GM21367 (cell line): Measurements from ENCODE around the gene HGS.
"Not testable (repeated sequence)": the region's sequence is repeated elsewhere in the genome, so short reads cannot be mapped to it uniquely, and the experiment has no call there.

Experiments
- ATAC-seq: cut with Tn5 transposase; IDR thresholded peaks from one replicate; pipeline ENCODE4 v1.9.1; 2021; ENCODE audit not compliant: unreplicated experiment

Gene HGS

GRCh38 chr17:81656118-81656743 lies 27.6 kb upstream of the HGS start, which contains the start of gene PDE6G:
PDE6G (minus strand) TSS chr17:81656542; CDS start chr17:81653305, 3,237 bp downstream.
- ATAC-seq = no peak

- no peak for ATAC-seq
These were observed 27.0 kb upstream of the HGS start for GRCh38 chr17:81656835-81657234.

DNA sequence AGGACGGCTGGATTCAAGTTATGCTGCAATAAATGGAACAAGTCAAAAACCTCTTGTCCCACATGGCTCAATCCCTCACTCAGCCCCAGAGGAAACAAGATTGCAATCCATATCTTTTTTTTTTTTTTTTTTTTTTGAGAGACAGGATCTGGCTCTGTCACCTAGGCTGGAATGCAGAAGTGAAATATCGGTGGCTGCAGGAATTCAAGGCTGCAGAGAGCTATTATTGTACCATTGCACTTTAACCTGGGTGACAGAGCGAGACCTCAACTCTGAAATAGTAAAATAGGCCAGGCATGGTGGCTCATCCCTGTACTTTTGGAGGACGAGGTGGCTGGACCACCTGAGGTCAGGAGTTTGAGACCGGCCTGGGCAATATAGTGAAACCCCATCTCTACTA lies 24.8 kb upstream of the HGS start:
- ATAC-seq = no peak

- ATAC-seq = no peak
These were observed 23.4 kb upstream of the HGS start for GRCh38 chr17:81660441-81660840.

DNA sequence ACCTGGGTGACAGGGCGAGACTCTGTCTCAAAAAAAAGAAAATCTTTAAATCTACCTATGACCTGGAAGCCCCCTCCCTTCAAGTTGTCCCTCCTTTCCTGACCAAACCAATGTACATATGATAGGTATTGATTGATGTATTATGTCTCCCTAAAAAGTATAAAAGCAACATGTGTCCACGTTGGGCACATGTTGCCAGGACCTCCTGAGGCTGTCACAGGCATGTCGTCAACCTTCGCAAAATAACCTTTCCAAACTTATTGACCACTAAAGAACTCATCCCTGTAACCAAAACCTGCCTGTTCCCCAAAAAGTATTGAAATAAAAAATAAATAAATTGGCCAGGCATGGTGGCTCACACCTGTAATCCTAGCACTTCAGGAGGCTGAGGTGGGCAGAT lies 21.8 kb upstream of the HGS start:
- ATAC-seq = no peak

DNA sequence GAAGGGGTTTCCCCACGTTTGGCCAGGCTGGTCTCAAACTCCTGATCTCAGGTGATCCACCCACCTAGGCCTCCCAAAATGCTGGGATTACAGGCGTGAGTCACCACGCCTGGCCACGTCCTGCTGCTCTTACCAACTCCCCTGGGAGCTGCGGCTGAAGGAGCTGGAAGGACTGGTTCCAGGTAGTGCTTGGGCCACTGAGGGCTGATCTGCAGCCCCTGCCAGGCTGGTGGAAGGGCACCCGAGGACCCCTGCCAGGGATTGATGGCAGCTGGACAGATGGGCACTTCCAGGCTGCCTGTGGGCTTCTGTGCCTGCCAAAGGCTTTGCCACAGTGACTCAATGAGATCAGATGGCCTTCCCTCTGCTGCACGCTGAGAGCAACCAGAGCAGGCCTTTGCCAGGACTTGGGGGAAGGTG lies 19.8 kb upstream of the HGS start:
- no peak for ATAC-seq

GRCh38 chr17:81665205-81666091 lies 18.4 kb upstream of the HGS start:
- no peak for ATAC-seq

GRCh38 chr17:81666092-81666341 lies 17.8 kb upstream of the HGS start:
- ATAC-seq = peak; percentile 9

DNA sequence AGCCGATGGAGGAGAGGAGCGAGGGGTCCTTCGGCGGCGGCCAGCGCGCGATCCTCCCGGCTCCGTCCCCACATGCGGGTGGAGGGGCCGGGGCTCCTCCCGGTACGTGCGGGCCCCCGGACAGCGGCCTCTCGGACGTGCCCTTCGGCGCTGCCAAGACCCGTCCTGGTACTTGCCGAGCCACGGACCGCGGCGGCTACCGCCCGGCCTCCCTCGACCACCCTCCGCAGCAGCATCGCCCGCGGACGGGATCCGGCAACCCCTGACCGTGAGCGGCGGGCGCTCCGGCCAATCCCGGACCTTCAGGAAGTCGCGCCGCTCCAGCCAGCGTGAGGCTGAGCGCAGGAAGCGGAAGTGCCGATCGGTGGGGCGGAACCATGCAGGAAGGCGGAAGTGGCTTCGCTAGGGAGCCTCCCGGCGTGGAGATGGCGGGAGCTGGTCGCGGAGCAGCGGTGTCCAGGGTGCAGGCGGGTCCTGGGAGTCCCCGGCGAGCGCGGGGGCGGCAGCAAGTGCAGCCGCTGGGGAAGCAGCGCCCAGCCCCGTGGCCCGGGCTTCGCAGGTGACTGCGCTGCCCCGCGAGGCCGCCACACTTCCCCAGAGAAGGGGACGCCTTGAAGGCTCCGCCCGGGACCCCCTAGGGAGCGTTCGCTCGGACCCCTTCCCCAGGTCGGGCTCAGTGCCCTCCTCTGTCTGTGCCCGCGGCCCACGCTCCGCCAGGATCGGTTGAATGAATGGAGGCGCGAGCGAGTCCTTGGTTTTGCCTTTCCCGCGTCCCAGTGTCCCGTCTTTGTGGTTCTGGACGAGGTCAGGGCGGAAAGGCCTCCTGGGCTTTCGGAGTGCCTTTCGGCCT lies 17.2 kb upstream of the HGS start, which contains the start of the genes CCDC137 and OXLD1:
TSS of gene CCDC137 (plus strand) at position 396 of the 850 bp plus-strand sequence. CDS start at position 426, 30 bp downstream.
TSS of gene OXLD1 (minus strand) at position 264 of the 850 bp plus-strand sequence. CDS start at position 236, 28 bp downstream.
- ATAC-seq = peak; percentile 80

DNA sequence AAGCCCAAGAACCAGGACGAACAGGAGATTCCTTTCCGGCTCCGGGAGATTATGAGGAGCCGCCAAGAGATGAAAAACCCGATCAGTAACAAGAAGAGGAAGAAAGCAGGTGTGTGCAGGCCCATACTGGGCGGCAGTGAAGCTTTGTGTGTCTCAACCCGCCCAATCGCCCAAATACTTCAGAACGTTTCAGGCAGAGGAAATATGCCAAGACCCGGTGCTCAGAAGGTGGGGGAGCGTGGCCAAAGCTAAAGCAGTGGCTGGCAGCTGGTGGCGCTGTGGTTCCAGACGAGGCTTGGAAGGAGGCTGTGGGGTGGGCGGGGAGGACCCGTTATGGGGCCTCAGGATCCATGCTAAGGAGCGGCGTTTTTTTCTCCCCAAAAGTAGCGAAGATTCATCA lies 16.1 kb upstream of the HGS start:
- no peak for ATAC-seq

DNA sequence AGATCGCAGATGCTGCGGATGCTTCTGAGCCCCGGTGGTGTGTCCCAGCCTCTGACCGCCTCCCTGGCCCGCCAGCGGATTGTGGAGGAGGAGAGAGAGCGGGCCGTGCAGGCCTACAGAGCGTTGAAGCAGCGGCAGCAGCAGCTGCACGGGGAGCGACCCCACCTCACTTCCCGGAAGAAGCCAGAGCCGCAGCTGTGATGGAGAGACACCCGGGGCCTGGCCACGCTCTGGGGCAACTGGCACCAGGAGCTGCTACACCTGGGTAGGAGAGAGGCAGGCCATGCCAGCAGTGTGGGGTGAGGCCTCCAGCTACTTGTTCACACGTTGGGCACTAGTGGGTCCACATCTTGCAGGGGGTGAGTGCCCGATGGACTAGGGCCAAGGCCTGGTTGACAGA lies 11.3 kb upstream of the HGS start:
- ATAC-seq = no peak

- ATAC-seq = no peak
These were observed 10.9 kb upstream of the HGS start for GRCh38 chr17:81672954-81673353.

DNA sequence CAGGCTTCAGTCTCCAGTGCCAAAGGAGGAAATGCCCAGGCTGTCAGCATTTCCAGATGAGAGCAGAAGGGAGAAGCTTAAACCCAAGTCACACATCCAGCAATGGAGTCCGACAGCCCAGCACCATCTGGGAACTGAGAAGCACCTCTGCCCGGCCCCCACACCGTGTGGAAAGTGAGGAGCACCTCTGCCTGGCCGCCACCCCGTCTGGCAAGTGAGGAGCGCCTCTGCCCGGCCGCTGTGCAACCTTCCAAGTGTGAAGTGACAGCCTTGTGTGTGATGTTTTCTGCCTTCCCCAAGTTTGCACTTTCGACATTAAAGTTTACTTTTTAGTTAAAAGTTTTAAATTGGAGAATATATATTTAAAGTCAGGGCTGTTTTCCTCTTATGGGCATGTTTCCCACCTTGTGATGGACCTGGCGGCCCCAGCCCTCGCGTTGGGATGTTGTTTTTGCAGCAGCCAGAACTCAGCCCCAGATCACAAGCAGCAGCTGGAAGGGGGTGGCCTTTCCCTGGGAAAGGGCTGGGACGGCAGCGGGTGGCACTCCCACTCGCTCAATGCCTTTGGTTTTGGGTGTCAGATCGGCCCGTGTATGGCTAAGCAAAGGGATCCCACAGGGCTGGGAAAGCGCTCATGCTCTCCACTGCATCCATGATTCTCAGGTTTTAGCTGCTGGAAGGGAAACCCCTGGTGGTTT lies 10.1 kb upstream of the HGS start:
- ATAC-seq = no peak

- not testable (repeated sequence) for ATAC-seq
These were observed 8.1 kb upstream of the HGS start for GRCh38 chr17:81675515-81676221.

- ATAC-seq = no peak
These were observed 6.9 kb upstream of the HGS start for GRCh38 chr17:81676906-81677305.

DNA sequence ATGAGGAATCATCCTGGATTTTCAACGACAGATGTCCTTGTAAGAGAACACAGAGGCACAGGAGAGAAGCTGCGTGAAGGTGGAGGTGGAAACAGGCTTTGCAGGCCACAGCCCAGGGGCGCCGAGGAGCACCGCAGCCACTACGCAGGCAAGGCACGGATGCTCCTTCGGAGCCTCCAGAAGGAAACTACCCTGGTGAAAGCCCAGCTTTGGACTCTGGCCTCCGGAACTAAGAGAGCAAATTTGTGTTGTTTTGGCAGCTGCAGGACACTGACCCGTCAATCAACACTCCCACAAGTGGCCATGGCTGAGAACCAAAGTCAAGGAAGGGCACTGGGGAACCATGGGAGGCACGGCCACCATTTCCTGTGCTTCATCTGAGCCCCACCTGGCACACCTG lies 3.7 kb upstream of the HGS start:
- no peak for ATAC-seq

DNA sequence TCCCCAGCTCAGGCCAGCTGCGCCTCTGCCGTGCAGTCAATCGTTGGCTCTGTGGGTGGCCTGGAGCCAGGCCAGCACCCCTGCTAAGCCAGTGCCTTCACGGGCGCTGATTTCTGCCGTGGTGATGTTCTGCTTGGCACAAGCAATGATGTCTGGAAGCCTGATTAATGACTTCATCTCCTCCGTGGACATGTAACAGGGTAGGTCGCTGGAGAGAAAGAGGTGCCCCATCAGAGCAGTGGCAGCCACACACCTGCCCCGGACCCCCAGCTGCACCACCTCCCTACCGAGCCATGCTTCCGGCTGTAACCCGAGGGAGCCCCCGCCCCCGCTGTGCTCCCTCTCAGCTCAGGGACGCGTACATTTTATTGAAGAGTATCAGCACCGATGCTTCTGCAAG lies 2.1 kb upstream of the HGS start:
- ATAC-seq = no peak

GRCh38 chr17:81682565-81683207 lies 1.1 kb upstream of the HGS start:
- ATAC-seq = no peak

DNA sequence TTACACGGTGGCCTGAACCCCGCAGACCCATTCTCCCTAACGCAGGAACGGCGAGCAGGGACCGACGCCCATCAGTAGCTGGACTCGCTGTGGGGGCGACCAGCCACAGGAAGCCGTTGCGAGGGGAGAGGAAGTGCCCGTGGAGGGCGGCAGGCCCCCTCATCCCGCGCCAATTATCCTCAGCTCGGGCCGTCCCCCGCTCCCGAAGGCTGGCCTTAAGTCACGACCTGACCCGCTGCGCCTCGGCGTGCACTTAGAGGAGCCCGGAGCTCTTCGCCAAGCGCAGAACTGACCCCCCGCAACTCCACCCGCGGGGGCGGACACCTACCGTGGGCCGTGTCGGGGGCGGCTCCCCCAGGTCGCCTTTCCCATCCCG lies 615 bp upstream of the HGS start:
- ATAC-seq = no peak

DNA sequence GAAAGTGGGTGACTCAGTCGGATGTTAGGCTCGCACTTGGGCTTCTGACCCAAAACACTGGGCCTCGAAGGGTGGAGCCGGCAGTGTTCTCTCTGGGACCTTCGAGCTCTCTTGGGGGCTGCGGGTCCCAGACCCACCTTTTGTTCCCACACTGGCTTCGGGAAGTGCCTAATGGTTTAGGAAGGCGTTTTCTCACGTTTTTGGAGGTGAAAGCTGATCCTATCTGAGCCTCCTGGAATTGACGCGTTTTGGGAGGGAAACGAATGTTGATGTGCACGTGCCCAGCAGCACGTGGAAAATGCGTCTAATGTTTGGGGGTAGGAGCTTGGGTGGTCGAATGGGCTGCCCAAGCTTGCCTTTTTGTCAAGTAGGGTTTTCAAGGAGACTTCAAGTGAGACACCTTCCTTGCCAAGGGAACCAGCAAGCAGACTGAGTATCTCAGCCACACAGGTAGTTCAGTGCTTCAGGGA lies 666 bp downstream of the HGS start:
- no peak for ATAC-seq
